KMS-11 (cell line): ENCODE results near the gene AASDH.

Experiments used
- H2AFZ ChIP-seq: fragments of 200-600 bp; sonication (generic); 2 replicates; pipeline ENCODE4 v1.6.1; 2016; ENCODE audit warnings: antibody characterized with exemption, mixed run types, low read depth
- H3K27ac ChIP-seq: fragments of 200-600 bp; sonication (generic); 2 replicates; pipeline ENCODE4 v1.6.1; 2016; ENCODE audit warnings: mild to moderate bottlenecking, mixed run types
- H3K27me3 ChIP-seq: fragments of 200-600 bp; sonication (generic); 2 replicates; pipeline ENCODE4 v1.6.1; 2017; ENCODE audit warnings: mild to moderate bottlenecking, low read depth, mixed run types, moderate library complexity; ENCODE audit not compliant: insufficient read depth
- H3K36me3 ChIP-seq: fragments of 200-600 bp; sonication (generic); 2 replicates; pipeline ENCODE4 v1.6.1; 2017; ENCODE audit warnings: mild to moderate bottlenecking, mixed run types; ENCODE audit not compliant: insufficient read depth
- H3K4me1 ChIP-seq: fragments of 200-600 bp; sonication (generic); 2 replicates; pipeline ENCODE4 v1.6.1; 2016; ENCODE audit warnings: mild to moderate bottlenecking, low read depth, mixed run types; ENCODE audit not compliant: poor library complexity, severe bottlenecking
- H3K4me2 ChIP-seq: fragments of 200-600 bp; sonication (generic); 2 replicates; pipeline ENCODE4 v1.7.0; 2016; ENCODE audit warnings: mild to moderate bottlenecking, mixed run types
- H3K4me3 ChIP-seq: fragments of 200-600 bp; sonication (generic); IDR thresholded peaks from 2 replicates; pipeline ENCODE4 v1.6.1; 2017; ENCODE audit warnings: low read depth, low read length, mixed read lengths; ENCODE audit not compliant: insufficient read depth
- H3K79me2 ChIP-seq: fragments of 200-600 bp; sonication (generic); 2 replicates; pipeline ENCODE4 v1.6.1; 2016; ENCODE audit warnings: low read depth, mixed run types; ENCODE audit not compliant: insufficient read depth
- H3K9ac ChIP-seq: fragments of 200-600 bp; sonication (generic); 2 replicates; pipeline ENCODE4 v1.6.1; 2016; ENCODE audit warnings: mild to moderate bottlenecking, mixed run types
- H4K20me1 ChIP-seq: fragments of 200-600 bp; sonication (generic); 2 replicates; pipeline ENCODE4 v1.6.1; 2016; ENCODE audit warnings: mild to moderate bottlenecking, mixed run types; ENCODE audit not compliant: insufficient read depth
- CTCF ChIP-seq: fragments of 200-600 bp; sonication (generic); conservative IDR thresholded peaks from 2 replicates; pipeline ENCODE4 v1.6.1; 2017; ENCODE audit warnings: low read depth, mild to moderate bottlenecking, antibody characterized with exemption, low read length, moderate library complexity, mixed read lengths

Gene AASDH

GRCh38 chr4:56414135-56414670 is 26.9 kb upstream of the AASDH start:
- Histone ChIP-seq H2AFZ (no peak overlapping the region), H3K79me2 (peaks cover 97% of the 10 kb centered on the region), H3K27ac (no peak overlapping the region), H3K4me2 (no peak overlapping the region), H3K4me1 (peaks cover 40% of the 10 kb centered on the region), H3K36me3 (no peaks in the 10 kb centered on the region), H3K4me3 (no peak overlapping the region), H4K20me1 (peaks cover 33% of the 10 kb centered on the region), H3K9ac (no peak overlapping the region), H3K27me3 (no peaks in the 10 kb centered on the region)
- no peak for TF ChIP-seq CTCF

GRCh38 chr4:56410247-56411062 is 23.2 kb upstream of the AASDH start:
- Histone ChIP-seq H3K79me2 (peaks cover 87% of the 10 kb centered on the region), H3K27me3 (no peaks in the 10 kb centered on the region), H3K27ac (no peak overlapping the region), H3K4me2 (no peak overlapping the region), H3K36me3 (no peaks in the 10 kb centered on the region; the same call in 1 of the 2 replicates), H2AFZ (no peak overlapping the region), H3K4me1 (peaks cover 40% of the 10 kb centered on the region), H4K20me1 (peaks cover 27% of the 10 kb centered on the region), H3K4me3 (no peak overlapping the region), H3K9ac (no peak overlapping the region)
- no peak for TF ChIP-seq CTCF

- H3K79me2 ChIP-seq: peaks cover 79% of the 10 kb centered on the region
- no peak overlapping the region for H3K27ac ChIP-seq
- H3K4me3 ChIP-seq: no peak overlapping the region
- TF ChIP-seq CTCF: no peak
- H3K9ac ChIP-seq: no peak overlapping the region
- no peak overlapping the region for H3K4me2 ChIP-seq
- no peak overlapping the region for H2AFZ ChIP-seq
- H3K27me3 ChIP-seq: no peaks in the 10 kb centered on the region
- peaks cover under 1% of the 10 kb centered on the region; the same call in 1 of the 2 replicates for H3K36me3 ChIP-seq
- peaks cover 27% of the 10 kb centered on the region for H4K20me1 ChIP-seq
- H3K4me1 ChIP-seq: peaks cover 40% of the 10 kb centered on the region
Observed at GRCh38 chr4:56409511-56410090, 22.3 kb upstream of the AASDH start.

- Histone ChIP-seq H2AFZ (no peak overlapping the region), H3K27ac (no peak overlapping the region), H3K4me3 (no peak overlapping the region)
Observed at GRCh38 chr4:56408978-56409377, 21.7 kb upstream of the AASDH start.

More at GRCh38 chr4:56408978-56409377, 21.7 kb upstream of the AASDH start:
- Histone ChIP-seq H3K36me3 (peaks cover 6% of the 10 kb centered on the region; the same call in 1 of the 2 replicates), H3K4me1 (peaks cover 36% of the 10 kb centered on the region), H3K79me2 (peaks cover 73% of the 10 kb centered on the region), H3K27me3 (no peaks in the 10 kb centered on the region), H4K20me1 (peaks cover 27% of the 10 kb centered on the region), H3K4me2 (no peak overlapping the region), H3K9ac (no peak overlapping the region)
- no peak for TF ChIP-seq CTCF
